HG03558 (cell line): ENCODE data around the gene CRB1.

ENCODE experiments used
- ATAC-seq: cut with Tn5 transposase; IDR thresholded peaks from one replicate; pipeline ENCODE4 v1.9.1; 2021; ENCODE audit warnings: moderate number of reproducible peaks; ENCODE audit not compliant: unreplicated experiment; ENCODE audit errors: extremely low read depth

CRB1 gene

GRCh38 chr1:197302775-197303174, 34.7 kb downstream of the CRB1 start:
- ATAC-seq: no peak

GRCh38 chr1:197303463-197303862, 35.4 kb downstream of the CRB1 start:
- no peak for ATAC-seq

DNA sequence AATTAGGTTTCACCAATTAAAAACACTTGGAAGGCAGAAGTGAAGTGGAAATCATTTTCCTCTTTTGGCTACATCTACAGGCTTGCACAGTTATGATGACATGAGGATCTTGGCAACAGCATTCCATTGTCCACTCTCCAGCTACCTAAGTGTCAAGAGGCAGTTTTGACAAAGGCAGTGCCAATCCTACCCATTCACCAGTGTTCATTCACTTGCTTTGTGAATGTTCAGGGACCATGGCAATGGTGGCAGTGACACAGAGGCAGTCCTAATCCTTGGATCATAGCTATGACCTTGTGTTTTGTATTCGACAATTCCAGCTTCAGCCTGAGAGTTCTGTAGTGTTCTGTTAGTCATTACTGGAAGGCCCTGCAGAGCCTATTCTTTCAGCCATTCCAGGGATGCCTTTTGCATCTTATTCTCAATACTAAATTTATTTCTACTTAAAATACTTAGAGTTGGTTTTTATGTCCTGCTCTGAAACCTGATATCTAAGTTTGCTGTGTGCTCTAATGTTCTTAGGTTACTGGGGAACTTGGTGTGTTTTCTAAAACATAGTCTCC, 36.7 kb downstream of the CRB1 start:
- ATAC-seq: no peak

DNA sequence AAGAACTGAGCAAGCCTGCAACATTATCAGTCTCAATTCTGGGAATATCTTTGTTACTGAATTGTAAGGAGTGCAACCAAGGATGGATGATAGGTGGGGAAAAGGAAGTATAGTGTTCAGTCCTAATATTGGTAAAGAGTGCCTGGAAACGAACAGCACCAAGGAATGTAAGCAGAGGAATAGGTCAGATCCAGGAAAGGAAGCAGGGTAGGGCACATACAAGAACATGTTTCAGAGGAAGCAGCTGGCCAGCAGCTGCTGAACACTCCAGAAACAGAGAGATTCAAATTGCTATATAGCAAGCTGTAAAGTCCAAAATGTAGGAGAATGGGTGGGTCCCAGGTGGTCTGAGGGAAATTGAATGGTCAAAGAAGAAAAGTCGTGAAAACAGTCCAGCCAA, 37.9 kb downstream of the CRB1 start:
- no peak for ATAC-seq

GRCh38 chr1:197306381-197307062, 38.5 kb downstream of the CRB1 start:
- ATAC-seq: no peak

DNA sequence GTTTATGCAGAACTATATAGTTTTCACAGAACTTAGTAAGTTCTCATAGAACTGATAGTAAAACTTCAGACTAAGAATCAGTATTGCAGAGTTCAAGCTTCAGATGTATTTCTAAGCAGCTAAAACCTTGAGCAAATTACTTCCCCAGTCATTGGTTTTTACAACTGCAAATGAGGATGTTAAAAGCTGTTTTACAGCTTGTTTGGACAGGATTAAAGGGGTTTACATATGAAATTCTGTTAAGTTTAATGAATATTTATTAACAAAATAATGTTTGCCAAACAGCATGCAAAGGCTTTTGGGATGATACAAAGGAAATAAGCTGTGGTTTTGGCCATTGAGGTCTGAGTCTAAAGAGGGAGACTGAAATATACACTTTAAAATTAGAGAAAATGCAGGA, 39.1 kb downstream of the CRB1 start:
- no peak for ATAC-seq

- ATAC-seq: no peak
Measured at GRCh38 chr1:197307551-197307950, 39.5 kb downstream of the CRB1 start.

- no peak for ATAC-seq
Measured at GRCh38 chr1:197311081-197311480, 43.0 kb downstream of the CRB1 start.

DNA sequence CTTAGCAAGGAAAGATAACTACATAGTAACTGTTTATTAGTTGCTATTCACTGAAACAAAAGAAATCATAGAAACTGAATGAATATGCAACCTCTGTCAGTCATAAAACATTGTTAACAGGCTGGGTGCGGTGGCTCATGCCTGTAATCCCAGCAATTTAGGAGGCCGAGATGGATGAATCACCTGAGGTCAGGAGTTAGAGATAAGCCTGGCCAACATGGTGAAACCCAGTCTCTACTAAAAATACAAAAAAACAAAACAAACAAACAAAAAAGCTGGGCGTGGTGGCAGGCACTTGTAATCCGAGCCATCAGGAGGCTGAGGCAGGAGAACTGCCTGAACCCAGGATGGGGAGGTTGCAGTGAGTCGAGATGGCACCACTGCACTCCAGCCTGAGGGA, 44.1 kb downstream of the CRB1 start:
- no peak for ATAC-seq

- ATAC-seq: no peak
Measured at GRCh38 chr1:197313713-197314112, 45.7 kb downstream of the CRB1 start.

- no peak for ATAC-seq
Measured at GRCh38 chr1:197314682-197315081, 46.6 kb downstream of the CRB1 start.

DNA sequence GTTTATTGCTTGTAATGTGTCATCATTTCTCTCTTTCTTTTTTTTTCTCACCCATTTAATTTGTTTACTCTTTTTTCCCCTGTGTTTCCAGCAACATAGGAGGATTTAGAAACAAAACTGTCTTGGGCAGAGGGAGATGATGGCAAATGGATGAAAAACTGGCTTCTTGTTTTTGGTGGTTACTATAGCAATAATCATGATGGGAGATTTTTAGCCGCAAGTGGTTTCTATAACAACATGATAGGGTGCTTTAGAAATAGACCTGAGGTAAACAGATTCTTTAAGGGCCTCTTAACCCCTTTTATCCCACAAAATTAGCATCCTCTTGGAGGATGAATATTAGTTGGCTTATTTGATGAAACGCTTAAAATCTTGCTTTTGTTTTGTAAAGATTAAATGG, 51.6 kb downstream of the CRB1 start:
- no peak for ATAC-seq

- ATAC-seq: no peak
Measured at GRCh38 chr1:197320991-197321531, 53.0 kb downstream of the CRB1 start.

GRCh38 chr1:197321811-197322210, 53.8 kb downstream of the CRB1 start:
- ATAC-seq: no peak

DNA sequence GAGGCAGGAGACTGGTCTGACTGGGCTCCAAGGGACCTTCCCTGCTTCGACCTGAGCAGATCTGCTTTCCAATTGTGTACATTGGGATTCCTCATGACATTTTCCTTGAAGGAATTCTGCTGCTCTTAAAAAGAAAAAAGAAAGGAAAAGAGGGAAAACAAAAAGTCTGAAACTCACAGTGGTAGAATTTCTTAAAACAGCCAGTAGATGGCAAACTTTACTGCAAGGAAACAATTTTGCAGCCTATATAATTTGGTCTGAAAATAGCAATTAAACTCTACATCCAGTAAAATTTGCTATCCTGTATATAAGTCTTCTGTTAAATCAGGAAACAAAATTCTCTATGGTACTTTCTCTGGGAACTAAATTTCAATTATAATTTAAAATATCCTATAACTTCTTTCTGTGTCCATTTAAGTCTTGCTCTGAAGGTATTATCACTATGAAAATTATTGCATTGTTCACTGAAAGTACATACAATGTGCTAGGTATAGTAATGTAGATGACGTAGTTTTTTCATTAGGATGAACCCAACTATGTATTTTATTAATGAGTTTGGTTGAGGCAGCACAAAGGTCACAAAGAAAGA, 59.8 kb downstream of the CRB1 start:
- no peak for ATAC-seq

DNA sequence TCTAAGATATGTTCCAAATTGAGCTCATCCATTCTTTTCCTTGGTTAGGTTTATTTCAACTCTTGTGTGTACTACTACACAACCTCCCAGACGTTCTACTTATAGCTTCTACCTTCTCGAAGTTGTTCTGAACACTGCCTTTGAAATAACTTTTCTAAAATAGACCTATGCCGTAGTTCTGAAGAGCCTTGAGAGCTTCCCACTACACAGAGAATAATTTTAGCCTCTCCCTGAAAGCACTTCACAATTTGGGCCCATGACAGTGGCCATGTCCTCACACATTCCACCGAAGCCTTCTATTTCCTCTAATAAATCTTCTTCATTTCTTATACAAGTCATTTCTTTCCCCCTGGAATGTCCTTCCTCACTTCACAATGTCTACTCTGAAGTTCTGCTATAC, 62.2 kb downstream of the CRB1 start:
- no peak for ATAC-seq

GRCh38 chr1:197331565-197331964, 63.5 kb downstream of the CRB1 start:
- no peak for ATAC-seq

- no peak for ATAC-seq
Measured at GRCh38 chr1:197333041-197333440, 65.0 kb downstream of the CRB1 start.

- no peak for ATAC-seq
Measured at GRCh38 chr1:197336571-197336970, 68.5 kb downstream of the CRB1 start.

GRCh38 chr1:197339106-197340060, 71.3 kb downstream of the CRB1 start:
- ATAC-seq: no peak

- no peak for ATAC-seq
Measured at GRCh38 chr1:197341626-197342025, 73.6 kb downstream of the CRB1 start.
